NCI-H1048 (cell line): ENCODE data around the gene SEC16B.
"Not testable (repeated sequence)": the region's sequence is repeated elsewhere in the genome, so short reads cannot be mapped to it uniquely, and the experiment has no call there.

Experiments used
- DNase-seq: peaks from one replicate; lab custom pipeline; 2025; lab: John Stamatoyannopoulos, UW

SEC16B gene, protein sequence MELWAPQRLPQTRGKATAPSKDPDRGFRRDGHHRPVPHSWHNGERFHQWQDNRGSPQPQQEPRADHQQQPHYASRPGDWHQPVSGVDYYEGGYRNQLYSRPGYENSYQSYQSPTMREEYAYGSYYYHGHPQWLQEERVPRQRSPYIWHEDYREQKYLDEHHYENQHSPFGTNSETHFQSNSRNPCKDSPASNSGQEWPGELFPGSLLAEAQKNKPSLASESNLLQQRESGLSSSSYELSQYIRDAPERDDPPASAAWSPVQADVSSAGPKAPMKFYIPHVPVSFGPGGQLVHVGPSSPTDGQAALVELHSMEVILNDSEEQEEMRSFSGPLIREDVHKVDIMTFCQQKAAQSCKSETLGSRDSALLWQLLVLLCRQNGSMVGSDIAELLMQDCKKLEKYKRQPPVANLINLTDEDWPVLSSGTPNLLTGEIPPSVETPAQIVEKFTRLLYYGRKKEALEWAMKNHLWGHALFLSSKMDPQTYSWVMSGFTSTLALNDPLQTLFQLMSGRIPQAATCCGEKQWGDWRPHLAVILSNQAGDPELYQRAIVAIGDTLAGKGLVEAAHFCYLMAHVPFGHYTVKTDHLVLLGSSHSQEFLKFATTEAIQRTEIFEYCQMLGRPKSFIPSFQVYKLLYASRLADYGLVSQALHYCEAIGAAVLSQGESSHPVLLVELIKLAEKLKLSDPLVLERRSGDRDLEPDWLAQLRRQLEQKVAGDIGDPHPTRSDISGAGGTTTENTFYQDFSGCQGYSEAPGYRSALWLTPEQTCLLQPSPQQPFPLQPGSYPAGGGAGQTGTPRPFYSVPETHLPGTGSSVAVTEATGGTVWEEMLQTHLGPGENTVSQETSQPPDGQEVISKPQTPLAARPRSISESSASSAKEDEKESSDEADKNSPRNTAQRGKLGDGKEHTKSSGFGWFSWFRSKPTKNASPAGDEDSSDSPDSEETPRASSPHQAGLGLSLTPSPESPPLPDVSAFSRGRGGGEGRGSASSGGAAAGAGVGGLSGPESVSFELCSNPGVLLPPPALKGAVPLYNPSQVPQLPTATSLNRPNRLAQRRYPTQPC

DNA sequence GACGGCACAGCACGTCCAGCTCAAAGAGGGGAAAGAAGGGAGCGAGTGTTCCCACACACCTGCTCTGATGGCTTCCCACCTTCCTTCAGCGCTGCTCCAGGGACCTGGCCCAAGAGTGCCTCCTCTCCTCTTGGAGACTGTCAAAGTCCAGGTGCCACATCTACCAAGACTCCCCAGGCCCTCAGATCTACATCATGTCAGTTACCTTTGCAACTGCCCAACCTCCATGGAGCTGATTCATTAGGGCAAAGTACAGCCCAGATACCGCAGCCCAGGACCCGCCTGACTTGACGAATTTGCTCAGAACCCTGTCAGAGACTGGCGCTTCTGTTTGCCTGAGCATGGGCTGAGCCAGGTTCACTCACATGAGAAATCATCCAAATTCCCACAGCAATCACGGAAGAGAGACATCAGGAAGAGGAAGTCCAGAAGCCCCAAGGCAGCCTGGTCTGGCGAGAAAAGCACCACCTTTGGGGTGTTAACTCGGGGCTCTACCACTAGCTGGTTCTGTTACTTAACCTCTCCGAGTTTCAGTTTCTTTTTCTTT is at the start of gene SEC16B:
Gene SEC16B, minus strand, starts transcription at position 234 of the 547 bp plus-strand sequence. CDS start 2,077 bp downstream, outside the sequence.
- DNase-seq, result no peak

DNA sequence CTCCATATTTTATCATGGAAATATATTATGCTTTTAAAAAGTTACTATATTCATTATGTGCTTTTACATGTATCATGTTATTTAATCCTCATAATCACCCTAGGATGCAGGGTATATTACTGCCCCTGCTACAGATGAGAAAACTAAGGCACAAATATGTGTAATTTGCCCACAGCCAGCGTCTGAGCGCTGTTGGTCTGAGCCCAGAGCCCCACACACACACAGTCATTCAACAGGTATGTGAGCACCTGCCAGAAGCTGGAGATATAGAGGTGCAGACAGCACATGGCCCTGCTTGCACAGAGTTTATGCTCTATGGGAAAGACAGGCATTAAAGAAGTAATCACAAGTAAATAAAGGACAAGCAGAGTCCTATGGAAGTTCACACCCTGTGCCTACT is 49.8 kb upstream of the SEC16B start:
- no peak for DNase-seq

DNA sequence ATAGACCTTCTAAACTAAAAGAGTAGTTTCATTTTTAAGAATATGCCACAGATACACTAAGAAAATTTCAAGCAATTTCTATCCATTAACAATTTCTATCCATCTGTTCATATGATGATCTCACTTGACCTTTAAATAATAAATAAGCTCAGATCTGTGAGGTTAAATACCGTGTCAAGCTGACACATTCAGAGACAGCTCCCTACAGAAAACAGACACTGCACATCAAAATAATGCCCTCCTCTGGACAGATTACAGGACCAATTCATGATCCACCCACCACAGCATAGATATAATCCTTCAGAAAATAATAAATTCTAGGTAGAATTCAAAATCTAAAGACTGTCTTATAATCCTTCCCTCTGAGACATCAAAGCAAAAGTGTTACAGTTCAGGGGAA is 49.4 kb upstream of the SEC16B start:
- no peak for DNase-seq

DNA sequence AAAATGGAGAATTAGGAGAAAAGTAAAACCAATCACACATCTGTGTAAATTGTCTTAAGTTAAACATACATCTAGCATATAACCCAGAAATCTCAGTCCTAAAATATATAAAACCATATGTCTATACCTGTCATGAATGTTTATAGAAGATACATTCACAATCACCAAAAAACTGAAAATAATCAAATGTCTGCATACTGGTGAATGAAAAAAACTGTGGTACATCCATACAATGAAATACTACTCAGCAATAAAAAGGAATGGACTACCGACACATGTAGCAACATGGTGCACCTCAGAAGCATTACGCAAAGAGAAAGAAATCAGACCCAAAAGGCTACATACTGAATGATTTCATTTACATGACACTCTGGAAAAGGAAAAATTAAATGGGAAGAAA is 47.7 kb upstream of the SEC16B start:
- no peak for DNase-seq

DNA sequence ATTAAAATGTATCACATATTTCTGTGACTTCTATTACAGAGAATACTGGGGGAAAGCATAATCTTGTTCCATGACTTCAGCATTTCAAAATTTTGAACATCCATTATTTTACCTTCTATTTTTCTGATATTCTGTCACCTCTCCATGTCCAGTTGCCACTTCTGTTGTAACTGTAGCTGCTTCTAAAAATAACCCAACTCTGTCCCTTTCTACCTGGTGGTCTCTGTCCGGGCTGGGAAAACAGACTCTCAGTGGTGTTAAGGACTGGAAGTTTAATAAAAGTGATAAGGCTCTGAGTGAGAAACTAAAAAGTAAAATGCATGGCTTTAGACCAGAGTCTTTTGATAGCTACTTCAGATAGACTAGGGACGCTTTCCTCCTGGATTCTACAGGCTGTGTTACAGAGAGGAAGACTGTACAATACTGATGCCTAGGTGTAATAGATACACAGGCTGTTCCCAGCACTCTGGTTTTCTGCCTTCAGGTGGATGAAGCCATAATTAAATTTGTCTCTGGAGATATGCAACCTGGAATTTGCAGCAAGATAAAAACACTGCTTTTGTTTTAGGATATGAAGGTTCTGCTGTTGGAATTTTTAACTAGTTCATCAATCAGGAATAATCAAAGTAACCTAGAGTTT is 42.1 kb upstream of the SEC16B start:
- no peak for DNase-seq

DNA sequence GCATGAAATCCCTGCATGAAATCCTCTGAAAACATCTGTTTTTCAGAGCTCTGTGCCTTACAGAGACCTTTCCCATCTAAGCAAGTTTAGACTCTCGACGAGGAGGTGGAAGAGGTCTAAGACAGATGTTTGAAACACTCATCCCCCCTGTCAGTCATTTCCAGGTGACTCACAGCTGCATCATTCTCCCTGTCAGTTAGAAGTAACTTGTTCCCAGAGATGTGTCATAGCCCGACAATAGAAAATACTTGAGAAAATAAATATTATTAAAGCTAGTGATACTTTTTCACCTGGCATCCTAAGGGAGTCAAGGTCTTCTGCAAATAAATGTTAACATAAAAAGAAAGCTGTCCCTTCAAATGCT is 41.6 kb upstream of the SEC16B start:
- no peak for DNase-seq

DNA sequence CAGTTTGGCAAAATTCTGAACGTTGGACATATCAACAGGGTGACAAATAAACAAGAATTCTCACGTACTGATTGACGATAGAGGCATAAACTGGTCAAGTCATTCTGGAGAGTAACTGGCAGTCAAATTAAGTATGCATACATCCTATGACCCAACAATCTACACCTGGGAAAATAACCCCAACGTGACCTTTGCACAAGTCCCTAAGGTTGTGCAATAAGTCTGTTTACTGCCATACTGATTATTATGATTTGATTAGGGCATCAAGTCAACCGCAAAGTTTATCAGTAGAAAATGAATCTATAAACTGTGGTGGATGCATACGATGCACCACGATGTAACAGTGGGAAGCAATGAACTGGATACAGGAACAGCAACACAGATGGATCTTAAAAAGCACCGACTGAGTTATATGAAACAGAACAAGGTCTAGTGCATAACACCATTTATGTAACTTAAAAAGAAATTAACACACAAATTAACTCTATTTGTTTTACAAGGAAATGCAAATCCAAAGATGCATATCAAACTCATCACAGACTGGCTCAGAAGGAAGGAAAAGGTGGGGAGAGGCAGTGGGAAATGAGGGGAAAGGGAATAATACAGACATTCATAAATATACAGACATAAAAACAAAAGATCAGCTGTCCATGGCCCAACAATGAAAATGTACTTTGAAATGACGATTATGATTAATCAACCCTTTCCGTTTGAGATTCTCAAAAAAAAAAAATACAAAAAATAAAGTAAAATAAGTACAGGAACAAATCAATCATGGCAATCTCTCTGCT is 41.0 kb upstream of the SEC16B start:
- DNase-seq, result no peak

DNA sequence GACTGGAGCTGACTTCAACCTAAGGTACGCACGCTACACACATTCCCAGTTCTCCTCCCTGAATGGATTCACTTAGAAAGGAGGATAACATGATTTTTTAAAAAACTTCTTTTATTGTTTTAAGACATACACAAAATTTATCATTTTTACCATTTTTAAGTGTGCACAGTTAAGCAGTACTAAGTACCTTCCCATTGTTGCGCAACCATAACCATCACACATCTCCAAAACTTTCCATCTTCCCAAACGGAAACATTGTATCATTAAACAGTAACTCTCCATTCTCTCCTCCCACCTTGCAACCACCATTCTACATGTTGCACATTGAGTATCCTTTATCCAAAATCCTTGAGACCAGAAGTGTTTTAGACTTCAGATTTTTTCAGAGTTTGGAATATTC is 36.2 kb upstream of the SEC16B start:
- no peak for DNase-seq

DNA sequence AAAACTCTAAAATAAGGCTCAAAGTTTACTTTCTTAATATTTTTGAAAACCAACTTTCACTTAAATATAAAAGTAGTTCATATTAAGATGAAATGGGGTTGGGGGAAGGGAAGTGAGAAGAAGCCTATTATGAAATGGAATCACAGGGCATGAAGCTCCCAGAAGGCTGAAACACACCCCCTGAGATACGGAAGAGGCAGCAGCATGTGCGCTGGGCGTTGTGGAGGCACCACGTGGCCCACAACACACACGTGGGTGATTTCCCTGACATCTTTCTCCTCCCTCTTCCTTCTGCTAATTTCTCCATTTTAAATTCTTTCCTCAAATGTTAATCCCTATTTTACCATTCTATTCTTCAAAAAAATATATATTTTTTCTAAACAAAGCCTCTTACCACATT is 35.6 kb upstream of the SEC16B start:
- no peak for DNase-seq

DNA sequence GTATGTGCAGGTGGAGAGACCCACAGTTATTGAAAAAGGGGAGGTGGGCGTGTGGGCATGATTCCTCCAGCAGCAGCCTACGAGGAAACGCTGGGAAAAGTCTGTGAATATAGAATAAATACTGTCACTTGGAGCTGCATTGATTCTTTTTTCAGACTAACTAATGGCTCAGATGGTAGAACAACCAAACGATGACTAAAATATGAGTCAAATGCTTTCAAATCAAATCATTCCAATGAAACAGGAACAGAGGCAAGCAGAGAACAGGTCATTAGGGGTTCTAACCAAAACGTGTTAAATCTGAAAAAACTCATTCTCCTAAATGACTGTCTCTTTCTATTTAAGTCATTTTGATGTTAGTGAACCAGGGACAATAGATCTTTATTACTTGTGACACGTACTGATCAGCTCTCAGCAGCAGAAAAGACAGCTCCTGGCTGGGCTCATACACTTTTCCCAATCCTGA is 35.1 kb upstream of the SEC16B start:
- DNase-seq, result no peak

DNA sequence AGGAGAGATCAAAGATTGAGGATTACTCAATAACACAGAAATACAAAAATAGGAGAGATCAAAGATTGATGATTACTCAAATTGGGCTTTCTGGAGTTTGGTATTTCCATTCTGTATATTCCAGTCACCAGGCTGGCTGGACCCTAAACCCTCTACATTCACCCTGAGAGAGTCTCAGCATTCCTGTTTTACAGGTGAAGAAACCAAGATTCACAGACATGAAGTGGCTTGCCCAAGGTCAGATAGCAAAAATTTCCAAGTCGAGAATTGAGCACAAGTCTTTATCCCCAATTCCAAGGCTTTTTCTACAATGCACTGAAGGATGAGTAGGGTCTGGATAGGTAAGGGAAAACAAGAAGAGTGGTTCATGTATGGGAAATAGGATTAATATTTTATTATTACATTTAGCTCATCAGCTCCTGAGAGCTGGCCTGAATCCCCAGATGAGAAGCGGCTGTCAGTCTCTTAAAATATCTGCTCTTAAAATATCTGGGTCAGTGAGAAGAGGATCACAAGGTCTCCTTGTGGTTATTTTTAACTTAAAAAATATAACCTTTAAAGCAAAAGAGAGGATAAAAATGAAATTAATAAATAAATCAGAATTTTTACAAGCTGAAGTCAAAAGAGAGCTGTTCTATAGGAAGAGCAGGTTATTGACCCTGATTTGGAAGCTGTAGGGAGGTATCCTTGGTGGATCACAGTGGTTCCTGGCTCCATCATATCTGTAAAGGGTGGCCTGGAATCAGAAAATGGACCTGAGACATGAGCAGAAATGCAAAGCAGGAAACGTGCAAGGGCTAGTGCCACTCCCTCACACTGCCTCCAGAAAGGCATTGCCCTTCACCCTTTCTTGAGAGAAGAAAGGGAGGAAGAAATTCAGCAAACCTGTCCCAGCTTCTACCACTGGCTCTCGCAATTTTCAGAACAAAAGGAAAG is 29.1 kb upstream of the SEC16B start:
- DNase-seq, result no peak

DNA sequence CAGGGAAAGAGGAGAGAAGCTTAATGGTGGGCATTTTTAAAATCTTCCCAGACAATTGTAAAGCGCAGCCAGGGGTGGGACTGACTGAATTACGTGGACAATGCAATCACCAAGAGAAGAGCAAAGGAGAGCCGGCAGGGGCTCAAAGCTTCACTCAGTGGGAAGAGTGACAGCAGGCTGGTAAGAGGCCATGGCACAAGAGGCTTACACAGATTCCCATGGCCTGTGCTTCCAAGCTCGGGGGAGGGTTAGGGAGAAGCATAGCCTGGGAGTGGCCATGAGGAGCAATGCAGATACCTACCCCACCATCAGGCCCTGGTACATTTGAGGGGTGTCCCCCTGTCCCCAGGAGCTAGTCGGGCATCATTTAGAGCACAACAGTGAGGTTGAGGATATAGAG is 27.1 kb upstream of the SEC16B start:
- no peak for DNase-seq

DNA sequence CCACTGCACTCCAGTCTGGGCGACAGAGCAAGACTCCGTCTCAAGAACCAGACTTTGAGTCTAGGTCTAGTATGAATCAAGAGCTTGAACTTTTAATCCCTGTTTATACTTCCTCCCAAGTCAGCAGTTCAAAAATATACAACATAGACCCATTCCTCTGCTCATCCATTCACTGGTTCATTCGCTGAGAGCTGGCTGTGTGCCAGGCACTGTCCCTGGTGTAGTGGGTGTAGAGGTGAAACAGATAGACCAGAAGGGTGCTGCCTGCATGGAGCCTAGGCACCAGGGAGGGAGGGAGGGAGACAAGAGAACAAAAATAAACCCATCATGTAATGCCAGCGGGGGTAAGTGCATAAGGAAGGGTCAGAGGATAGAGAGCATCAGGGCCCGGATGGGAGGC is 25.5 kb upstream of the SEC16B start:
- DNase-seq, result no peak

DNA sequence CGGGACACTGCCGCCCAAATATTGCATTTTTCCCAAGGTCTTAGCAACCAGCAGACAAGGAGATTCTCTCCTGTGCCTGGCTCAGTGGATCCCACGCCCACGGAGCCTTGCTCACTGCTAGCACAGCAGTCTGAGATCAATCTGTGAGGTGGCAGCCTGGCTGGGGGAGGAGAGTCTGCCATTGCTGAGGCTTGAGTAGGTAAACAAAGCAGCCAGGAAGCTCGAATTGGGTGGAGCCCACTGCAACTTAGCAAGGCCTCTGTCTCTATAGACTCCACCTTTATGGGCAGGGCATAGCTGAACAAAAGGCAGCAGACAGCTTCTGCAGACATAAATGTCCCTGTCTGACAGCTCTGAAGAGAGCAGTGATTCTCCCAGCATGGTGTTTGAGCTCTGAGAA is 16.4 kb upstream of the SEC16B start:
- DNase-seq, result not testable (repeated sequence)

DNA sequence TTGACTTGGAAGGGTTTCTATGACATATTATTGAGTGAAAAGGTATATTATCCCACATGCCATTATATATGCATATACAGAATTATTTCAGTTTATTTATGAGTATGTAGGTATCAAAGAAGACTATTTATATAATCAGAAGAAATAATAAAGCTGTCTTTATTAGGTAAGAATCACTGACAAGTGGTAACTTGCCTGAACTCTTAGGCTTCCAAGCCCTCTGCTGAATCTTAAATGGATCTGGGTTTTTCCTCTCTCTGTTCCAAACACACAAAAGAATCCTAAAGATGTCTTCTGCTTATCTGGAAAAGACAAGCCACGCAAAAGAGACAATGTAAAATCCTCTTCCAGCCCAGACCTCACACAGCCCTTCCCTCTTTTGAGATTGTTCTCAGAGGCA is 14.9 kb upstream of the SEC16B start:
- DNase-seq, result no peak

DNA sequence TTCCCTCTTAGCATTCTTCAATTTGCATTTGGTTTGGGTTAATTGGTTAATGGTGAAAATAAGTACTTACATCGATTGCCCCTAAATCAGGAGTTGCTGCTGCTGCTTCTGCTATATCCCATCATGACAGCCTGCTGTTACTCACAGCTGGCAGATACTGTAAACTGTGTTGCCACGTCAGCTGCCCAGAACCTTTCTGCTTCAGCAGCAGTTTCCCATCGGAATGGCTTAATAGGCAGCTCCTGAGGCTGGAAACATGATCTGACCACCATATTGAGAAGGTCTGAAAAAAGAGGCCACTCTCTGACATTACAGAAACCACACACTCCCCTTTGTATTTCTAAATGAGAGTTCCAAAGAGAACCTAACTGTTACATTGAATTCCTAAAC is 14.3 kb upstream of the SEC16B start:
- no peak for DNase-seq

DNA sequence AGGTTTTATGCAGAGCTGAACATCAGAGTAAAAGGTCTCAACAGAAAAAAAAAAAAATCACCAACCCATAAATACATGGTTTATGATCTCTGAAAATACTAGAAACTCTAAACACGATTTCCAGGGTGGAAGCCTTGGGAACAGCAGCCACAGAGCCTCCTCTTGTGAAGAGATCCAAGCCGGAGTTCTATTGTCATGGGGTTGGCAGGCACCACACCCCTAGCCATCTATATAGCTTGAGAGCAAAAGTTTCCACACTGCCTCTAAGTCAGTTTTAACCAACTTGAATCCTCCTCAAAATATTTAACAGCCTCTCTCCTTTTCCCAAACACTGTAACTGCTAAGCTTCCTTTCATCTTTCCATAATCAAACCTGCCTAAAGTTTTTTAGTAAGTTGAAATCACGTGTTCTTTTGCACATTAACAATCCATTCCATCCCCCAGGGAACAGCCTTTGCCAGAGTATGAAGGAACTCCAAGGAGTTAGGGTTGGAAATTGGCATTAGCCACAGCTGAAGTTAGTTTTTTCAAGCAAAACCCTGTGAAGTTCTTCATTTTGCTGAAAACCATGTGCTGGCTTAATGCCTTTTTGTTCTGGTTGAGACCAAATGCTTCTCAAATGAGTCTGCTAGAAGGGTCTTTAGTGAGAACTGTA is 13.8 kb upstream of the SEC16B start:
- DNase-seq, result no peak

DNA sequence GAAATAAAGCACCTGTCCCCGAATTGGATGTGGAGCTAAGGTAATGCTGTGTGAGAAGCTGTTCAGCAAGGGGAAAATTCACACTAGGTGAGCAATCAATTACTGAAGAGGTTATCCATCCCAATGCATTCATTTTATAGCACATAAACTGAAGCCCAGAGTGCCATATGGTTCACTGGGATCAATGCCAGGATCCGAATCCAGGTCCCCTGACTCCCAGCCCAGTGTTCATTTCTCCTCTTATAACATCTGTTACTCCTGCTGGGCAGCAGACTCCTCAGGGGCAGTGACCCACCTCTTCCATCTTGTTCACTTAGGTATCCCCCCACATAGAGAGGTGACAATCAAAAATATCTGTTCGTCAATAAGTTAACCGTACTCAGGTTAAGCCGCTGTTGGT is 13.2 kb upstream of the SEC16B start:
- no peak for DNase-seq

DNA sequence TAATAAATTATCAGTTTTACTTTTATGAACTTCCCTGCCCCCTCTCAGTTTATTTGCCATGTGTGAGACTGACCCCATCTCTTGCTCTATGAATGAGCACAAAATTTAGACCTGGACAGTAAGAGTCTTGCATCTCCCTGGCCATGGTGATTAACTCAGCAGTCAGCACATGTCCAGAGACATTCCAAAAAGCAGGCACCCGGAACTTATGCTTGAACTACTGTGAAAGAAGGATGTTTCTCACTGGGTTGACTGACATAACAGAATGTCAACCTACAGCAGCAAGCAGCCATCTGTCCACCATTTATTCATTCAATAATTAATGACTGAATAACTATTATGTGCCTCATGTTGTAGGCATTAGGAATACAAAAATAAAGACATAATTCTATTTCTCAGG is 11.3 kb upstream of the SEC16B start:
- DNase-seq, result no peak

DNA sequence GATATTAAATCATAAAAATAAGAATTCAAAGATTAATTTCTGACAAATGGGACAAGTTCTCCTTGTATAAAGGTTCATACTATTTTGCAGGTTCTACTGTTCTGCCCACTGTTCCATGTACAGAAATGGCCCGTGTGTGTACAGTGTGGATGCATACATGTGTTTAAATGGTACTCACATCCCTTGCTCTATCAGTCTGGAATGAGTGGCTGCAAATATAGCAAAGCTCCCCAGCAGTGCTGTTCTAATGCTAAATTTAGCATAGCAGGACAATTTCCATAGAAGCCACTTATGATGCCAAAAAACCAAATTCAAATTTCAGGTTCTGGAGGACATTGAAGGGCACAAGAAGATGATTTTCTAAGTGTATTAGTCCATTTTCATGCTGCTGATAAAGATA is 9.4 kb upstream of the SEC16B start:
- no peak for DNase-seq
